ENCODE data around the gene HIVEP3. TPM values are rescaled to one million over a fixed set of nuclear protein-coding genes. Genes with fewer than 3 reads are reported as not detected.

The HIVEP3 gene
- total and polyA plus RNA-seq, 2 donors (not counting 1 experiment from before 2014, with no cell fraction given): 2.0 to 5.1 TPM

DNA sequence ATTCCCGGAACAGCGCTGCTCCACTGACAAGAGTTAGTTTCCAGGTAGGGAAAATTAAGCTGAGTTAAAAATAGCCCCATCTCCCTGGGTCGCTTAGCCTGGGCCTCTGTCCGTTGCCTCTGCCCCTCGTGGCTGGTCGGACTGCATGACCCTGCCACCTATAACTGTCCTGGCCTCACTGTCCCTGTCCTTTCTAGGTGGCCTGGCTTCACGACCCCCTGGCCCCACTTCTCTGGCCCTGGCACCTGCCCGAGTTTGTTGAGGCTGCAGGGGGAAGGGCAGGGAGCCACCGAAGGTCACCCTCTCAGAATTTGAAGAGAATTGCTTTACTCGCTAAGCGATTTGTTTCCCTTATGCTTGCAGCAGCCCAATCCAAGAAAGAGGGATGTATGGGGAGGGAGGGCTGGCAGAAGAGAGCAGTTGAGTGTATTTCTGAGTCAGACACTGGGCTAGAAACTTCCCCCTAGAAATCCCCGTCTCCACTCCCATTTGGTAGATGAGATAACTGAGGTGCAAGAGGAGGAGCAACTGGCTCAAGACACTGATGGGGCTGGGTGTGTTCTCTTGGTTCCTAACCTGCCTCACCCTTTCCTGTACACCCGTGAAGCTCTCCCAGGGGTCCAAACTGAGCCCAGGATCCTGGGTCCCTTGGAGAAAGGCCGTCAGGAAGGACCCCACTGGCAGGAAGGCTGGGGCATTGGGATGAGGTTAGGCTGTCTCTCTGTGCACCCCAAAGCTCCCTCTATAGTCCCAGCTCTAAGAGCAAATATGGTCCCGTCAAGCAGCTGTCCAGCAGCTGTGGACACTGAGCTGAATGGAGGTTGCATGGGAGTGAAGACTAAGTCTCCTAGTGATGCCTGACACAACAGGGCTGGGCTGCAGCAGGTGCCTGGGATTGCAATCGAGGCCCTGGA, 431.3 kb downstream of the HIVEP3 start:
- Histone ChIP-seq H3K9me3 (ENCODE audit: control extremely low read depth in 1 of 3, control insufficient read depth in 2 of 3, insufficient read depth in 1 of 3, low read length in 2 of 3) (no peaks in the 10 kb centered on the region), H3K27ac (ENCODE audit: low read length in 2 of 2) (no peak overlapping the region), H3K9ac (ENCODE audit: low read length) (no peak overlapping the region), H3K79me2 (ENCODE audit: control insufficient read depth, insufficient read depth, low read length) (no peaks in the 10 kb centered on the region), H3K27me3 (replicated peaks in 1 of 4; ENCODE audit: control extremely low read depth in 1 of 4, control insufficient read depth in 3 of 4, insufficient read depth in 4 of 4, low read length in 3 of 4) (peaks cover 0 to 23% (median 2%) of the 10 kb centered on the region in 4 experiments), H2AFZ (ENCODE audit: insufficient read depth, low read depth, low read length, poor library complexity, severe bottlenecking) (no peak overlapping the region), H4K20me1 (ENCODE audit: control insufficient read depth, insufficient read depth, low read length, poor library complexity, severe bottlenecking) (no peaks in the 10 kb centered on the region), H3K4me2 (replicated peaks; ENCODE audit: low read depth, low read length, poor library complexity, severe bottlenecking) (peak overlapping the region; percentile 12), H3K4me1 (ENCODE audit: control insufficient read depth in 2 of 2, insufficient read depth in 2 of 2, low read length in 2 of 2) (no peaks in the 10 kb centered on the region), H3K36me3 (replicated peaks in 1 of 2; ENCODE audit: control extremely low read depth in 1 of 2, control insufficient read depth in 1 of 2, extremely low read depth in 1 of 2, insufficient read depth in 2 of 2, low read length in 1 of 2) (no peaks in the 10 kb centered on the region), H3K4me3 (ENCODE audit: control extremely low read depth in 1 of 5, extremely low read depth in 1 of 5, insufficient read depth in 1 of 5, low read depth in 2 of 5, low read length in 4 of 5) (no peak overlapping the region)
- ChIA-PET POLR2A (no interaction called here), CTCF (interaction anchor here (1.0 kb wide), 1 partner anchor 29 kb away, joined by 3 read pairs; no protein-coding TSS in a partner anchor)
- no peak for ATAC-seq (ENCODE audit: low read depth)
- 57% methylated on average over 13 of the region's 16 CpGs for WGBS (ENCODE audit: insufficient coverage)
- TF ChIP-seq EZH2 (IDR thresholded peaks at IDR 0.05; ENCODE audit: borderline replicate concordance, insufficient read depth, low read depth, low read length, poor library complexity, severe bottlenecking): no peak
- TF ChIP-seq, protein P1, sequence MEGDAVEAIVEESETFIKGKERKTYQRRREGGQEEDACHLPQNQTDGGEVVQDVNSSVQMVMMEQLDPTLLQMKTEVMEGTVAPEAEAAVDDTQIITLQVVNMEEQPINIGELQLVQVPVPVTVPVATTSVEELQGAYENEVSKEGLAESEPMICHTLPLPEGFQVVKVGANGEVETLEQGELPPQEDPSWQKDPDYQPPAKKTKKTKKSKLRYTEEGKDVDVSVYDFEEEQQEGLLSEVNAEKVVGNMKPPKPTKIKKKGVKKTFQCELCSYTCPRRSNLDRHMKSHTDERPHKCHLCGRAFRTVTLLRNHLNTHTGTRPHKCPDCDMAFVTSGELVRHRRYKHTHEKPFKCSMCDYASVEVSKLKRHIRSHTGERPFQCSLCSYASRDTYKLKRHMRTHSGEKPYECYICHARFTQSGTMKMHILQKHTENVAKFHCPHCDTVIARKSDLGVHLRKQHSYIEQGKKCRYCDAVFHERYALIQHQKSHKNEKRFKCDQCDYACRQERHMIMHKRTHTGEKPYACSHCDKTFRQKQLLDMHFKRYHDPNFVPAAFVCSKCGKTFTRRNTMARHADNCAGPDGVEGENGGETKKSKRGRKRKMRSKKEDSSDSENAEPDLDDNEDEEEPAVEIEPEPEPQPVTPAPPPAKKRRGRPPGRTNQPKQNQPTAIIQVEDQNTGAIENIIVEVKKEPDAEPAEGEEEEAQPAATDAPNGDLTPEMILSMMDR (IDR thresholded peaks at IDR 0.05): no peak
- Mint-ChIP-seq H3K4me3 (no peak overlapping the region), H3K27me3 (peaks cover 35% of the 10 kb centered on the region), H3K27ac (no peak overlapping the region), H3K9me3 (ENCODE audit: insufficient read depth) (no peaks in the 10 kb centered on the region), H3K4me1 (peaks cover 6% of the 10 kb centered on the region)
- intact Hi-C loops (cut with micrococcal nuclease): no loop called here
- DNase-seq: no peak
